H4 (cell line): Measurements from ENCODE around the gene RERE. TPM values are rescaled to one million over a fixed set of nuclear protein-coding genes. Genes with fewer than 3 reads are reported as not detected.

Source experiments
- DNase-seq: peaks from one replicate; pipeline ENCODE4 v3.0.0-alpha.2; 2015; ENCODE audit warnings: low spot score
- total RNA-seq: library from RNA; depleted of rRNA; stranded (reverse); fragments of >200 nt; shearing (Covaris generic); gene quantifications from 2 replicates; pipeline ENCODE4 v1.2.3, GENCODE V29; 2014

The RERE gene
- total RNA-seq, 1 experiment from 2014 or later = 19.1 TPM

DNA sequence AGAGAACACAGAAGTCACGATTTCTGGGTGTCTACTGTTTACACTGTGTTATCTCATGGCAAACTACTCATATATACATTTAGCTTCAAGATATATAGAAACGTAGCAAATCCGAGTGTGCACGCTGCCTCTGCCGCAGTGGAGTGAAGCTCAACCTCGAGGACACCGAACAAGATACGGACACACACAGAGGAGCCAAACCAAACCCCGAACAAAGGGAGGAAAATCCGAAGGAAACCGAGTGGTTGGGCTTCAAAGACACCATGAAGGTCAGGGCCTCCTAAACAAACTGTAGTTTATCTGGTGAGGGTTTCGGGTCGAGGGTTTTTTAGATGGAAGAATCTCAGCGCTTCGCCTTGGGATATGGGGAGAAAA lies 465.0 kb downstream of the RERE start:
- no peak for DNase-seq

DNA sequence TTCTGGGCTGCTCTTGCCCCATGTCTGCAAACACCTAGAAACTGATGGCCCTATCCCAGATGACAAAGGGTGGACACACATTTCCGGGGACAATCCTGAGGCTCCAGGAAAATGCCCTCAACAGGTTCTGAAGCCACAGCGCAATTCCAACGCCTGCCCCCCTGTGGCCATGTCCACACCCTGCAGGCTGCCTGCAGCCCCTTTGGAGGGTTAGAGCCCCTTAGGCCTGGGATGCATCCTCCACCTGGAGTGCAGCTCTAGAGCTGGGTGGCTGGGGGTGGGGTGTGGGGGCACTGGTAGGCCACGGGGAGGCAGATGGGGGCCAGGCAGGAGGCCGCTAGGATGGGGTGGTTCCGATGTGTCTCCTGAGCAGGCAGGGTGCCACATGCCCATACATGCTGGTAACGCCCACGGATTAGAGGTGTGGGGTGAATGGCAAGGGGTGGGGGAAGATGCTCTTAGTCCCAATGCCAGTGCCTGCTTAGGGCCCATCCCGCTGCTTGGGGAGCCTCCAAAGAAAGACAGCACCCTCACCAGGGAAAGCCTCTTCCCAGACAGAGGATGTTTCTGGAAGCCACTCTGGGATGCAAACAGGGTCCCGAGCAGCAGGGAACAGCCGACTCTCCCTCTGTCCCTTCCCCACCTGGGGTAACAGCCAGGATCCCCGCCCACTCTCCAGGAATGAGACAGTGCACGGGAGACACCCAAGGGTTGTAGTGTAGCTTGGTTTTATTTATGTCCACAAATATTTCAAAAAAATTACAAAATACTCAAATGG lies 465.6 kb downstream of the RERE start:
- no peak for DNase-seq

GRCh38 chr1:8350914-8351684 lies 466.3 kb downstream of the RERE start:
- DNase-seq = no peak

DNA sequence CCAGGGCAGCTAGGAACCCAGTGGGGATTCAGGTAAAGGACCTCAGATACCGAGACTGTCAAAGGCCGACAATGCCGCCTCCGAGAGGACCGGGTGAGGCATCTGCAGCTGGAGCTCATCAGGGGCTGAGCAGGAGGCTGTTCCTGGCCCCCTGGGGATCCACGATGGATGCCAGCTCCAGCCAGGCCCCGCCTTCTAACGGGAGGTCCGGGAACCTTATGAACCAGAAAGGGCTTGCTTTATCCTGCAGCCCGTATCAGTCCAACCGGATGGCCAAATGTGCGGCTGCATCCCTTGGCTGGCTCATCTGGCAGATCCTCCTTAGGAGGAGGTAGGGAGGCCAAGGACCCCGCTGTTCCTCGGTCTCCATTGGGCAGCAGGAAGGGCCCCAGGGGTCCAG lies 467.5 kb downstream of the RERE start:
- DNase-seq = no peak

- DNase-seq = no peak
Measured at GRCh38 chr1:8349473-8349865, 468.0 kb downstream of the RERE start.

GRCh38 chr1:8348777-8349472 lies 468.5 kb downstream of the RERE start:
- DNase-seq = no peak

- no peak for DNase-seq
Measured at GRCh38 chr1:8348047-8348776, 469.2 kb downstream of the RERE start.

- DNase-seq = no peak
Measured at GRCh38 chr1:8347635-8348034, 469.8 kb downstream of the RERE start.

- no peak for DNase-seq
Measured at GRCh38 chr1:8345621-8346415, 471.6 kb downstream of the RERE start.

GRCh38 chr1:8344893-8345507 lies 472.4 kb downstream of the RERE start:
- DNase-seq = no peak

- DNase-seq = peak; percentile 82
Measured at GRCh38 chr1:8343464-8344001, 473.9 kb downstream of the RERE start.

DNA sequence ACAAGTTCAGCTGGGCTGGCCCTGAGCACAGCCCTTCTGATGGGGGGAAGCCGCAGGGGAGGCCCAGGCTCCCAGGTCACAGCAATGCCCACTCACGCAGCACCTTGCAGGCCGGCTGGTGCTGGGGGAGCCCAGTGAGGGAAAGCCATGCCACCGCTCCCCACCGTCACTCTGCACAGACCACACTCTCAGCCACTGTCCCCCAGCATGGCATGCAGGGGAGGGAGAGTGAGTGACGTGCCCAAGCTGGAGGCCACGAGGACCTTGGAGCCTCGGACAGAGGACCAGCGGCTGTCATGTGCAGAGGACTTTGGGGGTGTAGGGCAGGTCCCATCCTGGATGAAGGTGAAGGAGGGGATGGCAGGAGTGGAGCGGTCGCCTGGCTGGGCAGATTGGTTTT lies 474.4 kb downstream of the RERE start:
- DNase-seq = no peak

DNA sequence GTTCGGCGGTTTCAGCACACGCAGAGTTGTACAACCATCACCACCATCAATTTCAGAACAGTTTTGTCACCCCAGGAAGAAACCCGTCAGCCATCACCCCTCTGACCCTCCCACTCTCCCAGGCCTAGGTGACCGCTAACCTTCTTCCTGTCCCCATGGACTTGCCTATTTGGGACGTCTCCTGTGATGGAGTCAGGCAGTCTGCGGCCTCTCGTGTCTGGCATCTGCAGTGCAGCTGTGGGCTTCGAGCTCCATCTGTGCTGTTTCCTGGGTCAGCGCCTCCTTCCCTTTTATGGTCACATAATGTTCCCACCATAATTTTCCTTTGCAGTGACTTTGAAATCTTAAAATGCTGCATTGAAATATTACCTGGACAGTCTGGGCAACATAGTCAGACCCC lies 475.1 kb downstream of the RERE start:
- DNase-seq = no peak

DNA sequence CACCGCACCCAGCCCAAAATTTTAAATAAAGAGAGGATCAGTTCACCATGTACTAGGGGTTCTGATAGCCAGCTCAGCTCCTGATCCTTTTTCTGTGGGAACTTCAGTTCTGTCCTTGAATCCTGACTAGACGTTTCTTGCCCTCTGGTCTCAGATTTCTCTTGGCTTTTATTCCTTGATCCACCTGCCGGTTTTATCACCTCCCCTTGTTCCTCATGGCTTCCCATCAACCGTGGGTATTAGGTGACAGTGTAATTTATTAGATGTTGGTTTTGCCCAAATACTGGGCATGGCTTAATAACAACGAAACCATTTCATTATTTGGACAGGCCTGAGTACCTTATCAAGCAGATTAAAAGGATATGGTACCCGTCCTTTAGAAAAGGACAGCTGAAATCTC lies 477.0 kb downstream of the RERE start:
- DNase-seq = no peak

- no peak for DNase-seq
Measured at GRCh38 chr1:8339203-8339600, 478.2 kb downstream of the RERE start.

DNA sequence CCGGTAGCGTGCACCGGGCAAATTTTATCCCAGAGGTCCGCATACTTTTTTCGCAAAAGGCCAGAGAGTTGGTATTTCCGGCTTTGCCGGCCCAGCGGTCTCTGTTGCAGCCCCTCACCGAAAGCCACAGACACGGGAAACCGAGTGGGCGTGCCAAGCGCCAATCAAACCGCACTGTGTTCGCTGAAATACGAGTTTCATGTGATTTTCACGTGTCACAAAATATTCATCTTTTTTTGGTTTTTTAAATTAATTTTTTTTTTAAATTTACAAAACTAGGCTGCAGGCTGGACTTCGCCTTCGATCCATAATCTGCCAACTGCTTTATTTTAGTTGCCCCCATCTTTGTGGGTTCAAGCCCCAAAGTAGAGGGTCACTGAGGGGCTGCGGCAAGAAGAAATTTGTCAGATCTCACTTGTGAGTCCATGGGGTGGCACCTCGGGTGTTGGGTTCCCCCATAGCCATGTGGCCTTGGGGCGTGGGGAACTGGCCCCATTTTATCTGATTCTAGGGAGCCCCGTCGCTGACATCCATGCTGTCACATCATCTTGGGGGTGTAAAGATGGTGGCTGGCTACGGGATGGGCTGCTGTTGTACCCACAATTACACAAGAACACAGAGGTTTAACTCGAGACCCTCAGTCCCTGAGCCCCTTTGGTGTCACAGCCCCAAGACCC lies 478.8 kb downstream of the RERE start:
- no peak for DNase-seq

GRCh38 chr1:8337776-8338525 lies 479.5 kb downstream of the RERE start:
- DNase-seq = no peak

DNA sequence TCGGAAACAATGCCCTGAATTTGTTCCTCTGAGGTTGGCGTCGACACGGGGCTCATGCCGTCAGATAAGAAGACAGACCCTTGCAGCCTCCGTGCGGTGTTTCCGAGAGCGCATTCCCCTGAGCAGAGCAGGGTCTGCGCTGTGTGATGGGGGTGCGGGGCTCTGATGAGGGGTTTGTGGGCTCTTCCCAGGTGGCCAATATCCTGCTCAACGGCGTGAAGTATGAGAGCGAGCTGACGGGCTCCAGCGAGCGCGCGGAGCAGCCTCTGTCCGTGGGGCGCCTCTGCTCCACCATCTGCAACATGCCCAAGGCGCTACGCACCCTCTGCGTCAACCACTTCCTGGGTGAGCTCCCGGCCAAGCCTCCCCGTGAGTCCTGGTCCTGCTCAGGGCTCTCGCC lies 482.2 kb downstream of the RERE start:
- DNase-seq = no peak
